Measurements from ENCODE around the gene C3orf20. TPM values are rescaled to one million over a fixed set of nuclear protein-coding genes. Genes with fewer than 3 reads are reported as not detected.

The C3orf20 gene
- total RNA-seq, 1 experiment from 2014 or later = 0.28 TPM

DNA sequence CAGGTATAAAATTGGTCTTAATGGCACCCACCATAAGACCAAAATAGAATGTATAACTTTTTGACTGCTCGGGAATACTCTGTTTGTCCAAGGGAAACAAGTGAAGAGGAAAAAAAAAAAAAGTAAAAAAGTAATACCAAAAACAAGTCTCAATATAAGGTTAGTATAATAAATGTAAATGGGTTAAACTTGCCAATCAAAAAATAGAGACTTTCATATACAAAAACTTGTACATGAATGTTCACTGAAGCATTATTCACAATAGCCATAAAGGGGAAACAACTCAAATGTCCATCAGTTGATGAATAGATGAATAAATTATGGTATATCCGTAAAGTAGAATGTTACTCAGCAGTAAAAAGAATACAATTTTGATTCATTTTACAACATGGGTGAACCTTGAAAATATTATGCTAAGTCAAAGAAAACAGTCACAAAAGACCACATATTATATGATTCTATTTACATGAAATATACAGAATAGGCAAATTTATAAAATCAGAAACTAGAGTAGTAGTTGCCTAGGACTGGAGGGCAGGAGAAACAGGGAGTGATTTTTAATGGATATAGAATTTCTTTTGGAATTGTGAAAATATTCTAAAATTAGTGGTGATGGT is 104.2 kb downstream of the C3orf20 start:
- CTCF ChIA-PET = no interaction called here
- no peaks in the 10 kb centered on the region for H3K4me1 Mint-ChIP-seq (ENCODE audit: low read depth, unreplicated experiment)
- peaks cover 28% of the 10 kb centered on the region for H3K27me3 Mint-ChIP-seq (ENCODE audit: unreplicated experiment)
- no peak overlapping the region for H3K27ac Mint-ChIP-seq (ENCODE audit: unreplicated experiment)
- intact Hi-C loops (cut with micrococcal nuclease; ENCODE audit: unreplicated experiment) = no loop called here
- no peak for DNase-seq
- H3K4me3 Mint-ChIP-seq (ENCODE audit: low read depth, unreplicated experiment) = no peak overlapping the region
- peaks cover 4% of the 10 kb centered on the region for H3K9me3 Mint-ChIP-seq (ENCODE audit: low read depth, unreplicated experiment)
- no peaks in the 10 kb centered on the region for H3K36me3 Mint-ChIP-seq (ENCODE audit: insufficient read depth, unreplicated experiment)
- no TSS peak for BruUV-seq (replicated peaks)
- TF ChIP-seq, protein P1, sequence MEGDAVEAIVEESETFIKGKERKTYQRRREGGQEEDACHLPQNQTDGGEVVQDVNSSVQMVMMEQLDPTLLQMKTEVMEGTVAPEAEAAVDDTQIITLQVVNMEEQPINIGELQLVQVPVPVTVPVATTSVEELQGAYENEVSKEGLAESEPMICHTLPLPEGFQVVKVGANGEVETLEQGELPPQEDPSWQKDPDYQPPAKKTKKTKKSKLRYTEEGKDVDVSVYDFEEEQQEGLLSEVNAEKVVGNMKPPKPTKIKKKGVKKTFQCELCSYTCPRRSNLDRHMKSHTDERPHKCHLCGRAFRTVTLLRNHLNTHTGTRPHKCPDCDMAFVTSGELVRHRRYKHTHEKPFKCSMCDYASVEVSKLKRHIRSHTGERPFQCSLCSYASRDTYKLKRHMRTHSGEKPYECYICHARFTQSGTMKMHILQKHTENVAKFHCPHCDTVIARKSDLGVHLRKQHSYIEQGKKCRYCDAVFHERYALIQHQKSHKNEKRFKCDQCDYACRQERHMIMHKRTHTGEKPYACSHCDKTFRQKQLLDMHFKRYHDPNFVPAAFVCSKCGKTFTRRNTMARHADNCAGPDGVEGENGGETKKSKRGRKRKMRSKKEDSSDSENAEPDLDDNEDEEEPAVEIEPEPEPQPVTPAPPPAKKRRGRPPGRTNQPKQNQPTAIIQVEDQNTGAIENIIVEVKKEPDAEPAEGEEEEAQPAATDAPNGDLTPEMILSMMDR (IDR thresholded peaks at IDR 0.05; ENCODE audit: unreplicated experiment) = no peak

DNA sequence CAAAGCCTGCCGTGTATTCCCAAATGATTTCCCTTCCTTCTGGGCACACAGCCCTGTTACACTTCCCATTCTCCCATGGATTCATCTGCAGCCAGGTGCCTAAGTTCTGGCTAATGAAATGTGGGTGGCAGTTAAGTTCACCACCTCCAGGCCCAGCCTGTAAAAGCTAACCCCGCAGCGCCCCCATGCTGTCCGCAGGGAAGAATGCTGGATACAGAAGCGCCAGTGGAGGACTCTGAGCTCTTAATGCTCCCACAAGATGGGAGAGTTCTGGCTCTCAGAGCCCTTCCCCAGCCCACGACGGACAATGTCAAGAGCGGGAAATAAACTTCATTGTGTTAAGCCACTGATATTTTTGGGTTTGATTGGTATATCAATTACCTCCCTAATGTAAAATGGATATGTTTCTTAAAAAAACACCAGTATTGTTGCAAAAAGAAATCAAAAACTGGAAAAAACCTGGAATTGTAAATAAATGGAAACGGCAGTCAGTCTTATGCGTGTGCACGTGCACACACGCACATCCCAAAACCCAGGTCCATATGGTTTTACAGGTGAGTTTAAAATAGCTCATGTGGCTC is 106.1 kb downstream of the C3orf20 start:
- CTCF ChIA-PET = interaction anchor here (0.6 to 2.3 kb wide), 6 partner anchors 15 to 140 kb away, joined by 3 to 8 read pairs (median 4); partner anchors contain the start of gene CCDC174
- Mint-ChIP-seq H3K9me3 (ENCODE audit: low read depth, unreplicated experiment) (peaks cover 4% of the 10 kb centered on the region), H3K27me3 (ENCODE audit: unreplicated experiment) (peaks cover 37% of the 10 kb centered on the region), H3K27ac (ENCODE audit: unreplicated experiment) (no peak overlapping the region), H3K4me3 (ENCODE audit: low read depth, unreplicated experiment) (no peak overlapping the region), H3K36me3 (ENCODE audit: insufficient read depth, unreplicated experiment) (no peaks in the 10 kb centered on the region), H3K4me1 (ENCODE audit: low read depth, unreplicated experiment) (no peaks in the 10 kb centered on the region)
- intact Hi-C loops (cut with micrococcal nuclease; ENCODE audit: unreplicated experiment) = loop anchor here (2.0 to 5.0 kb wide), 2 partner anchors 108 to 274 kb away; no protein-coding TSS in a partner anchor
- peak; percentile 77 for DNase-seq
- no TSS peak for BruUV-seq (replicated peaks)
- TF ChIP-seq, protein P1 (IDR thresholded peaks at IDR 0.05; ENCODE audit: unreplicated experiment) = no peak

DNA sequence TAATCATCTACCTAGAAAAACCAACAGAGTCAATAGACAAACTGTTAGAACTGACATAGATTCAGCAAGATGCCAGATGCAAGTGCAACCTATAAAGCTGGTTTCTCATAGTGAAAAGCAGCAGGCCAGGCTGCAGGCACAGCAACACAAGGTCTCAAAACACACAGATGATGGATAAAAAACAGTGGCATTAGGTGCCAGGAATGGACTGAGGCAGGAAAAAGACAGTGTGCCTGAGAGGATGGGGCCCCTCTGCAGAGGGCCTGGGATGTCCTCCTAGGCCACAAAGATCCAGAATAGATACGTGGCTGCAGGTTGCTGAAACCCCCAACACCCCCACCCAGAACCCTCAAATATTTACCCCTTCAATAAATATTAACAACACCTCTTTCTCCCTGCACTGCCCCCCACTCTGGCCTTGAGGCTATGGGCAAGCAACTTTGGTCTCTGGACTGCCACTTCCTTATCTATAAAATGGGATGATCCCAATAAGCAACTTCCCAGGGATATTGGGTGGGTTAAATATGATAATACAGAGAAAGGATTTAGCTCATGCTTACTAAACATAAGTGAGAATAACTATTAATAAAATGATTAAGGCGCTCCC is 108.6 kb downstream of the C3orf20 start:
- intact Hi-C loops (cut with micrococcal nuclease; ENCODE audit: unreplicated experiment) = loop anchor here (5.0 kb wide), 1 partner anchor 276 kb away; no protein-coding TSS in a partner anchor
- CTCF ChIA-PET = no interaction called here

DNA sequence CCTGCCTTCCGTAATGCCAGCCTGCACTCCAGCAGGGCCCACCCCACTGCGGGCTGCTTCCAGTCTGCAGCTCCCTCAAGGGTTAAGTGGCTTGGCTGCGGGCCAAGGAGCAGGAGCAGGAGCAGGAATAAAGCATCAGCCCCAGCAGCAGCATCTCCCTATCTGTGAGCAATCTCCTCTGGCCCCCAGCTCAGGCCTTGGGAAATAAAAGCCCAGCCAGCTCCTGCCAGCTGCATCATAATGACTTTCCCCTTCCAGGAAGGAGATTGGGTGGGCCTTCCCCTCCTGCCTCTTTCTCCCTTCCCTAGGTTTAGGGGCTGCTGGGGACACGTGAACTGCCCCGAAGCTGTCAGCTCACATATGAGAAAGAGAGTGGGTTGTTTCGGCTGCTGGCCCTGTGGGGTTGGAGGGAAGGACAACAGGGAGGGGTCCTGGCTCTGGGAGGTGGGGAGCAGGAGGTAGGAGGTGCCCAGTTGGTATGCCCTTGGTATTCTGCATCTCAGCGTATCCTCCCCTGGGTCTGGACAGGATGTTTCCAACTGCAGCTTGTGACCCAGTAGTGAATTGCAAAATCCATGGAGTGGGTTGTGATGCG is 109.2 kb downstream of the C3orf20 start:
- intact Hi-C loops (cut with micrococcal nuclease; ENCODE audit: unreplicated experiment) = loop anchor here (5.0 kb wide), 1 partner anchor 277 kb away; no protein-coding TSS in a partner anchor
- BruUV-seq (replicated peaks) = no TSS peak
- Mint-ChIP-seq H3K27me3 (ENCODE audit: unreplicated experiment) (peaks cover 38% of the 10 kb centered on the region), H3K4me1 (ENCODE audit: low read depth, unreplicated experiment) (no peaks in the 10 kb centered on the region), H3K36me3 (ENCODE audit: insufficient read depth, unreplicated experiment) (no peaks in the 10 kb centered on the region), H3K27ac (ENCODE audit: unreplicated experiment) (no peak overlapping the region), H3K4me3 (ENCODE audit: low read depth, unreplicated experiment) (no peak overlapping the region), H3K9me3 (ENCODE audit: low read depth, unreplicated experiment) (no peaks in the 10 kb centered on the region)
- DNase-seq = no peak
- CTCF ChIA-PET = no interaction called here
- TF ChIP-seq, protein P1 (IDR thresholded peaks at IDR 0.05; ENCODE audit: unreplicated experiment) = no peak

More for the DNA sequence above, 108.6 kb downstream of the C3orf20 start:
- H3K9me3 Mint-ChIP-seq (ENCODE audit: low read depth, unreplicated experiment) = peaks cover 4% of the 10 kb centered on the region
- no peaks in the 10 kb centered on the region for H3K36me3 Mint-ChIP-seq (ENCODE audit: insufficient read depth, unreplicated experiment)
- no peaks in the 10 kb centered on the region for H3K4me1 Mint-ChIP-seq (ENCODE audit: low read depth, unreplicated experiment)
- H3K27me3 Mint-ChIP-seq (ENCODE audit: unreplicated experiment) = peaks cover 40% of the 10 kb centered on the region
- DNase-seq = no peak
- no TSS peak for BruUV-seq (replicated peaks)
- H3K4me3 Mint-ChIP-seq (ENCODE audit: low read depth, unreplicated experiment) = no peak overlapping the region
- no peak overlapping the region for H3K27ac Mint-ChIP-seq (ENCODE audit: unreplicated experiment)
- TF ChIP-seq, protein P1 (IDR thresholded peaks at IDR 0.05; ENCODE audit: unreplicated experiment) = no peak

Measured in Calu3 (cell line).